GM21423 (cell line): ENCODE results near the gene ARL6IP5.

Experiments used
- ATAC-seq: cut with Tn5 transposase; IDR thresholded peaks from one replicate; pipeline ENCODE4 v1.9.1; 2021; ENCODE audit warnings: mild to moderate bottlenecking, moderate library complexity; ENCODE audit not compliant: unreplicated experiment

ARL6IP5 gene, protein sequence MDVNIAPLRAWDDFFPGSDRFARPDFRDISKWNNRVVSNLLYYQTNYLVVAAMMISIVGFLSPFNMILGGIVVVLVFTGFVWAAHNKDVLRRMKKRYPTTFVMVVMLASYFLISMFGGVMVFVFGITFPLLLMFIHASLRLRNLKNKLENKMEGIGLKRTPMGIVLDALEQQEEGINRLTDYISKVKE

DNA sequence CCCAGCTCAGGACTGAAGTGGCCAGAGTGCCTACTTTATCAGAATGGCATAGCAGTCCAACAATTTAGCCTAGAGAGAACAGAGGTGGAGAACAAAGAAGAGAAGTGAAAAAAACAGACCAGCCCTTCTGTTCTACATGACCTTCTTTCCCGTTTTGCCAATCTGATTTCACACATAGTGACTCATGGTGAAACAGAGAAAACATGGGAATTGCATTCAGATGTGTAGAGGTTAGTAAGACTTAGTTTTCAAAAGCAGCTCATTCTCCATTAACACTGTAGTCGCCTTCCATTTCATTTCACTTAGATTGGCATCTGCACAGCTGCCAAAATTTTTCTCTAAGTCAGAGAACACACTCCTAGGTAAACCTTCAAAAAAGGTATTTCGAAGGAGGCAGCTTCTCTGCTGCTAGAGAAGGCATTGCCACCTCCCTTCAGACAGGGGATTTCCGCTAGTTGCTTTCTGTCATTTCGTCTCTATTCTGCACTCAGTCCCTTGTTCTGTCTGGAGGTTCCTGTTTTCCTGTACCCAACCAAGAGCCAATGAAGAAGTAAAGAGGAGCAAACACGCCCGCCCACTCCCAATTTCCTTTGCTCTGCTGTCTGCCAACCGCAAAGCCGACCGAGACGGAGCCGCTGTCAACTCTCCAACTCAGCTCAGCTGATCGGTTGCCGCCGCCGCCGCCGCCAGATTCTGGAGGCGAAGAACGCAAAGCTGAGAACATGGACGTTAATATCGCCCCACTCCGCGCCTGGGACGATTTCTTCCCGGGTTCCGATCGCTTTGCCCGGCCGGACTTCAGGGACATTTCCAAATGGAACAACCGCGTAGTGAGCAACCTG lies at the start of gene ARL6IP5:
ARL6IP5 (plus strand) TSS at position 612 of the 842 bp plus-strand sequence; CDS start at position 723, 111 bp downstream.
- peak; percentile 45 for ATAC-seq

DNA sequence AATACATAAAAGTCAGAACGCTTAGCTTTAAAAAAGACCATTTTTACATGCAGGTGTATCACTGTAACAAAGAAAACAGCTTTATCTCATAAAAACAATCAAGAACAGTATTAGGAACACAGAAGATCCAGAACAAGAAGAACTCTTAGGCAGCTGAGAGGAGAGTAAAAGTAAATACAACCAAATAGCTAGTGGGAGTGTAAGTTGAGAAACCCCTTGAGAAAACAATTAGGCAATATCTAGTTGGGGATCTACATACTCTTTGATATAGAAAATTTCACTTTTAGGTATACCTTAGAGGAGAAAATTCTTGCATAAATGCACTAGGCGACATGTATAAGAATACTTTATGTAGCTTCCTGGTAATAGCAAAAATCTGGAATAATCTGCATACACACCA lies 40.1 kb upstream of the ARL6IP5 start:
- no peak for ATAC-seq

DNA sequence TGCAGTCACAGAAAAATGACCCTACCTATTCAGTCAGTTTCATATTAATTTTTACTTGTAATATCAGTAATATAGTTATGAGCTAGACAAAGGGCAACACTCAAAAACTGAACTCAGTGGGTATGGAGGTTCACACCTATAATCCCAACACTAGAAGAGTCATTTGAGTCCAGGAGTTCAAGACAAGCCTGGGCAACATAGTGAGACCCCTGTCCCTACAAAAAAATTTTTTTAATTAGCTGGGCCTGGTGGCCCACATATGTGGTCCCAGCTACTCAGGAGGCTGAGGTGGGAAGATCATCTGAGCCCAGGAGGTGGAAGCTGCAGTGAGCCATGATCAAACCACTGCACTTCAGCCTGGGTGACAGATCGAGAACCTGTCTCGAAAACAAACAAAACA lies 35.7 kb upstream of the ARL6IP5 start:
- ATAC-seq: no peak

DNA sequence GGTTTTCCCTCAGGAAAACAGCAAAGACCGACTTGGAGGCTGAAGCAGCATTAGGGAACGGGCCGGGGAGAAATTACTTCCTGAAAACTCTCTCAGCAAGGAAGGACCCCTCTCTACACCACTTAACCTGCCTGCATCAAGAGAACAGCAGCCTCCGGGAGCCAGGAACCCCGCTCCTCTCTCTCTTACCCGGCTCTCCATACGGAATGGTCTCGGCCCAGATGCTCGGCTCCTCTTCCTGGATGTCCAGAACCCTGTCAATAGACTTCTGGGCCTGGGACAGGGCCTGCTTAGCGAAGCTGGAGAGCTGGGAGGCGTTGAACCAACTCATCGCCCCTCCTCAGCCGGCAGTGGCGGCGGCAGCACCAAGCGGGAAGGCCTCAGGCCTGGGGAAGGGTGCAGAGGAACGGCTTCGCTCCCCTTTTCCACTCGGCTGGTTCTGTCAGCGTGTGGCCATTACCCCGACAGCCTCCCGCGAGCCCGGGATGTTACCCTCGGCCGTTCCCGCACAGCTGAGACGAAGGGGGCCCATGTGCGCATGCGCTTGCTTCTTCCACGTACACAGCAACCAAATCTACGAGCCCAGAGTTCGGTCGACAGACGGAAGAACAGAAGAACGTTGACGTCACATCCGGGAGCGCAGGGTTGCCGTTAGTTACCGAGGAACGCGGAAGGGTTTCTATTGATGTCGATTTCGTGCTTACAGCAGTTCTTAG lies 32.8 kb upstream of the ARL6IP5 start, which contains the start of gene TMF1:
TMF1 (minus strand) TSS at position 578 of the 716 bp plus-strand sequence; CDS start at position 331, 247 bp downstream.
- peak; percentile 95 for ATAC-seq

DNA sequence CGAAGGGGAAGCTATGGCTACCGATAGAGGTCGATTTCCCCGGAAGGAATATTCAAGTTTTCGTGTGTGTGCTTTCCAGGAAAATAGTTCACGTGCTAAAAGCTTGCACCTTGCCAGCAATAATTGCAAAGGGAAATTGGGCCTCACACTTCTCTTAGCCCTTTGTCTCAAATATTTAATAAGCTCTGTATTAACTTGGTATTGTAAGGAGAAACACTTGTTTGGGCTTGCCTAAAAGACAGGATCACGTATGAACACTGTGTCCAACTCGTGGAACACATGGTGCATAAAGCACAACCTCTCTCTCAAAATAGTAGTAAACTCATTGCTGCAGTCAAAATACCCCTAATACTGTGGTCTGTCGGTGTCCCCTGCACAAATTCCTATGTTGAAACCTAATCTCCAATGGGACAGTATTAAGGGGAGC lies 32.3 kb upstream of the ARL6IP5 start:
- ATAC-seq: peak; percentile 8

DNA sequence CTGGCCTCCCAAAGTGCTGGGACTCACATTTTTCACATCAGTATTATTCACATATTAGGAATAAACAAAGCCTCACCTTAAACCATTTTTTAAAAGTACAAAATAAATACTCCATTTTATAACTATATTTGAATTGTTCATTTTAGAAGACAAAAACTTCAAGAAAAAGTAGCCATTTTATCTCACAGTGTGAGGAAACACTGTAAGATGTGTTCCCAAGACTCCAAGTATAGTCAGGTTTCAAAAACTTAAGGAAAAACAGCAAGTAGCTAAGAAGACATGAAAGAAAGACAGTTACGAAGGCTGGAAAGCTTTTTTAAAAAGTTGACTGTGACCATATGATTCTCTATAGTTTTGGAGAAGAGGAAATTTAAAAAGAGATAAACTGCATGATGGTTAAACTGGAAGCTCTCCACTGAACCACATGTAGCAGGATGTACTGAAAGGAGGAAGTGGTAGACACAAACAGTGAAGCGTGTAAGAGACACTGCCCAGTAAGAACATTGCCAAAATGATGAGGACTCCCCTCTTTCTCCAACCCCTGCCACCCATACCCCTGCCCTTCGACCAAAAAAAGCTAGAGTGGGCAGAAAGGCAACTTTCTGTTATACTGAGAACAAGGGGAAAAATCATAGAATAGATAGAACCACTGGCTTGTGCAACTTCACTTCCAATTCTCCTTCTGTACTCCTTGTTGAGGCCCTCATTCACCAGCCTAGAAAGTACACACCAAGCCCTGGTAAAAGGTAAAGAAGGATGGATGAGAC lies 26.4 kb upstream of the ARL6IP5 start:
- ATAC-seq: peak; percentile 99

DNA sequence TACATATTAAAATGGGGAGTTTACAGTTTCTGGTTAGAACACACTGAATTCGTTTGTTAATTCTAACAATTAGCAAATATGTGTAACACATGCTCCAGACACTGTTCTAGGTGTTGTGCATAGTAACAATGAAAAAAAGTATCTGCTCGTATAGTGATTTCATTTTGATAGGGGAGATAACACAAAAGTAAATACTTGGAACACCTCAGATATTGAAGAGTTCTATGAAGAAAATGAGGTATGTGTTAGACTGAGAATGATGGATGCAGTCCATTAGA lies 25.9 kb upstream of the ARL6IP5 start:
- ATAC-seq: no peak

DNA sequence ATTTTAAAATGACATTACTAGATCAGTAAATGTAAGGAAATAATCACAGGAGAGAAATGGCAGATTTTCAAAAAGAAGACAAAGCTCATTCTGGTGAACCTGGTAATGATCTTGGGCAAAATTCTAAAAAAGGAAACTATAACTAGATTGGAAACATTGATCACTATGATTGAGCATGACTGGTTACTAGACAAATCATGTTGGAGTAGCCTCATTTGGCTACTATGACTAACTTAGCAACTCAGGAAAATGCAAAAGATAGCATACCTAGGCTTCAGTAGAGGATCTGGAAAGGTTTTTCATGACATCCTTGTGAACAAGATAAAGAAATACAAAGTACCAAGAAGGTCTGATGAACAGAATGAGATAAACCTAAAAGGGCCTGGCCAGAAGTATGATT lies 25.0 kb upstream of the ARL6IP5 start:
- no peak for ATAC-seq

DNA sequence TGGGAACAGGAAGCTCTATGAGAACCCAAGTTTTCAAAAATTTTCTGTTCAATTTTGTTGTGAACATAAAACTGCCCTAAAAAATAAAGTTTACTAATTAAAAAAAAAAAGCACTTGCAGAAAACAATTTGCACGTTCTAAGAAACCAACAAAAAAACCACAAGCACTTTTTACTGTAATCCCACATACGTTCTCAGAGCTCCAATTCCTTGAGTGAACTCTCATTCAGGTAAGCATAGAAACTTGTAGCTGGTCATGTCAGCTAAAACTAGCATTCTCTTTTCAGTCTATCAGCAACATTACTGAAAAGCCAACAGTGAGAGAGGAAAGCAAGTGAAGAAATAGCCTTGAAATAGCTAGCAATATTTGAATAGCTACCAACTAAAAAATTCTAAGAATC lies 21.1 kb upstream of the ARL6IP5 start:
- no peak for ATAC-seq

DNA sequence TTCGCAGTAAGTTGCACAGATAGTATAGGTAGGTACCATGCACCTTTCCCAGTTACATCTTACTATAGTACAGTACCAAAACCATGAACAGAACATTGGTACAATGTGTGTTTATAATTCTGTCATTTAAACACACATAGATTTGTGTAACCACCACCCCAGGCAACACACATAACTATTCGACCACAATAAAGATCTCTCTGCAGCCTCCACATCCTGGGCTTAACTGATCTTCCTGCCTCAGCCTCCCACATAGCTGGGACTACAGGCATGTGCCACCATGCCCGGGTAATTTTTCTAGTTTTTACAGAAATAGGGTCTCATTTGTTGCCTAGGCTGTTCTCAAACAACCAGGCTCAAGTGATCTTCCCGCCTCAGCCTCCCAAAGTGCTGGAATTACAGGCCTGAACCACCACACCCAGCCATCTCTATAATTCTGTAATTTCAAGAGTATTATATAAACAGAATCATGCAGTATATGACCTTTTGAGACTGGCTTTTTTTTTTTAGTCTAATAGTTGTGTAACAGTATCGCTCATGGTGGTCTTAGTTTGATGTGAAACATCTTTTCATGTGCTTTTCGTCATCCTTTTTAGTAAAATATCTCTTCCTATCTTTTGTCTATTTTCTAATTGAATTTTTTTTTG lies 19.3 kb upstream of the ARL6IP5 start:
- ATAC-seq: no peak

DNA sequence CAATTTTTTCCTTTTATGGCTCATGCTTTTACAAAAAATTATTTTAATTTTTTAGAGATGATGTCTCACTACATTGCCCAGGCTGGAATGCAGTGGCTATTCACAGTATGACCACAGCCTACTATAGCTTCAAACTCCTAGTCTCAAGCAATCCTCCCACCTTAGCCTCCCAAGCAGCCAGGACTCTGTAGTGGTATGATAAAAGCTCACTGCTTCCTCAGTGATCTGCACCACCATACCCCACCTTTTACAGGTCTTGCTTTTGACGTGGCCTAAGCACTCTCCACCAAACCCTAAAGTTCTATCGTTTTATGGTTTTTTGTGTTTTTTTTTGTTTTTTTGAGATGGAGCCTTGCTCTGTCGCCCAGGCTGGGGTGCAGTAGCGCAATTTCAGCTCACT lies 18.6 kb upstream of the ARL6IP5 start:
- no peak for ATAC-seq

DNA sequence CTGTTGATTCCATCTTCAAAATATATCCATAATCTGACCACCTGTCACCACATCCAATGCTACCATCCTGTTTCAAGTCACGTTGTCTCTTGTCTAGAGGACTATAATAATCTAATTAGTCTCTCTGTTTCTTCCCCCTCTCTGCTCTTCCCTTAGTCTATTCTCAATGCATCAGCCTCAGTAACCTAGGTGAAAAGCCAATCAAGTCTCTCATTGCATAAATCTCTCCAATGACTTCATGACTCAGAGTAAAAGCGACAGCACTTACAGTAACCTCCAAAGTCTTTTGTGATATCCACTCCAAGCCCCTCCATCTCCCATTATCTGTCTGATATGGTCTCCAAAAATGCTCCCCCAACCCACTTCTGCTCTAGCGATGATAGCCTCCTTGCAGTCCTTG lies 11.8 kb upstream of the ARL6IP5 start:
- no peak for ATAC-seq

DNA sequence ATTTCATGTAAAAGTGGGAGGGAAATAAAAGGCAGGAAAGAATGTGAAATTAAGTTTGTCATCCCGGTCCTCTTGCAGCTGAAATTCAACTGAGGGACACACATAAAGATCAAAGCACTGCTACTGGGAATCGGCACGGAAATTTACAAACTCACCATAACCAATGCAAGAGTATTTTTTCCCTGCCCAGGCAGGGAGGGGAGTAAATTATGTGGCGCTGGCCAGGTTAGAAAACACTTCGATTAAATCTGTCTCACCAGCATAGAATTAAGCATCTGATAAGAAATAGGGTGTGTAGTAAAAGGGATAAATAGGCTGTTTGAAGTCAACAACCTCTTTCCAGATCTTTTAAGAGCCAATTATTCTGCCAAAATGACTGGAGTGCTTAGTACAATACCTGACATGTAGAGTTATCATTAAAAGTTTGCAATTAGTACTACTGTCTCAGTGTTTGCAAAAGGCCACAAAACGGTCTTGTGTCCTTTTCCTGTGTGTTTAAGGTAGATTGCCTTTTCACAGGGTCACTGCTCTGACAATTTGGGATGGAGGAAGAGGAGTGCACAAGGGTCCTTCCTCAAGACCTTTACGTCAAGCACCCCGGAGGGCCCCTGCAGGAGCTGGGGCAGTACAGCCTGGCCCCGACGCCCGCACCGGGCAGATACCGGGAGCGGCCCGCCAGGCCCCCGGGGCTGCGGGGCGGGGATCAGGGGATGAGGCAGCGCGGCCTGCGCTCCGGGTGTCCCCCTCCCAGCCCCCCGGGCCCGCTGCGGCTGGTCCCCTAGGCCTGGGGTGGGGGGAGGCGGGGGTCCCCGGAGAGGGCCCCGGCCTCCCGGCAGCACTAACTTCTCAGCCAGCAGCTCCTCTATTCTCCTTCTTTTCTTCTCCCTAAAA lies 5.2 kb upstream of the ARL6IP5 start:
- peak; percentile 9 for ATAC-seq

DNA sequence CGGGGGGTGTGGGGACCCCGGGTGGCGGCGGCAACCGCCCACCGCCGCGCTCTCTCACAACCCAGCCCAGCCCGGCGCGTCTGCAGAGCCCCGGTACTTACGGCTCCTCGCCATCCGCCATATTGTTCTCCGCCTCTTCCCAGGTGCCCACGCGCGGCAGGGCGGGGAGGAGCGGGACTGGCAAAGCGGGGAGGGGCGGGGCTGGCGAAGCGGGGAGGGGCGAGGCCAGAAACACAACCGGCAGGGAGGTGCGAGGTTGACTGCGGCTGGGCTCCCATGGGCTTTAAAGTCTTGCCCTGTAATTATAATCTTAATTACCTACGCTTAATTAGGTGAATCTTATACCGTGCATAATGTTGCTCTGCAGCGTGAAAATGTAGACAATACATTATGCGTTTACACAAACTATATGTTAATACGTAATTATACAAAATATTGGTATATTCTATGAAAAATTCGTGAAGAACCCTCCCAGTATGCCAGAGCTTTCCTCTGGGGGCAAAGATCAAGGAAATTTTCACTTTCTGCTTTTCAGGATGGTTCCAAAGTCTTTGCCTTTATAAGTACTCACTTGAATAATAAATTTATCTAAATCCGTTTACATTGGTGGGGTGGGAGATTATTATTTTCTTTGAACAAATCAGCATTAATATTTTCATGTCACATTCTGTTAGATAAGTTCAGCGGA lies 4.4 kb upstream of the ARL6IP5 start, which contains the start of gene UBA3:
UBA3 (minus strand) TSS at position 133 of the 688 bp plus-strand sequence; CDS start at position 121, 12 bp downstream.
- ATAC-seq: peak; percentile 48

DNA sequence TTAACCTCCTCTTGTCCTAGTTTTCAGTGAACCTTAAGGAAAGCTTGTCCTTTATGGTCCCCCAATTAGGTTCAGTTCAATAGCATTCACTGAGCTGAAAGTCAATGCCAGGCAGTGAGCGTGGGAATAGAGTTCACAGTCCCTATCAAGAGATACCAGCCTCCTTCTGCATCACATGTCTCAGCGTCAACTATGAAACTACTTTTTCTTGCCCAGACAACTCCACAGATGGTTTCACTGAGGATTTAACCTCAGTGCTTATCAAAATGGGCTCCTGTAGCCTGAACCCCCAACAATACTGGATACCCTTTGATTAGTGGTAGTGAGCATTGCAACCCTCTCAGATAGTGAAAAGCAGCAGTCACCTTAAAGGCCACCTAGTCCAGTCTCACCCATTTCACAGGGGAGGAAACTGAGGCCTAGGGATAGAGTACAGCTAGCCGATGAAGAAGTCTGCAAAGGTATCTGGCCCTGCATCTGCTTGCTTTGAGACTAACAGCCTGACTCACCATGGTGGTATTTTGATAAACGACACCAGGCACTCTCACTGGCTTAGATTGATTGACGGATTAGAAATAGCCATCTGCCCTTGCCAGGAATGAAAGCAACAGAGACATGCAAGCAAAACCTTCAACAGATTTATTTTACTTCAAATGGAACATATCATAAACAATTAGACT lies 3.0 kb upstream of the ARL6IP5 start:
- no peak for ATAC-seq

DNA sequence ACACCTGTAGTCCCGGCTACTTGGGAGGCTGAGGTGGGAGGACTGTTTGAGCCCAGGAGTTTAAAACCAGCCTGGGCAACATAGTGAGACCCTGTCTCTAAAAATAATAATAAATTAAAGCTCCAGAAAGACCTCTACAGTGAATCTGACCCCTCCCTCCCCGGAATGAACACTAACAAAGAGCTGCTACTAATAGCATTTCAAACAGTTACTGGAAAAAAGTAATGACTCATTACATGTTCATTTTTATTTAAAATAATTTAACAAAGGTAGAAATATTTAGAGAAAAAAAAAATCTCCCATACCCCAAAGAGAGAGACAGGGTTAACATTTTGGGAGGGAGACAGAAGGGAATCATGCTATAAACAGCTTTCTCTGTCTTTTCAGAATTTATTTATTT lies 2.4 kb upstream of the ARL6IP5 start:
- ATAC-seq: no peak

DNA sequence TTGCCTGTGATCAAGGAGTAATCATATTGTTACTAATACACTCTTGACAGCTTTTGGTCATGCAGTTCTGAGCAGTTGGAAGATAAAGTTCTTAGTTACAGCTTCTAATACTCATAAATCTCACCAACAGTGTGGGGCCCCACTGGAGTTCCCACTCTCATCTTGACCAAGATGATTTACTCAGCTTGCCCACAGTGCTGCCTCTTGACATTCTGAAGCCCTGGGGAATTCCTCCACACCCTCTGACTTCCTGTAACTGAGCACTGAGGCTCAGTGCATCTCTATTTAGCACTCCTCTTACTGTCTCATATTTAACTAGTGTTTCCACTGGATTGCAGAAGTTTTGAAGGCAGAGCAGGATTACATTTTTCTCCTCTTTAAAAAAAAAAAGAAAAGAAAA lies 1.9 kb upstream of the ARL6IP5 start:
- ATAC-seq: peak; percentile 54

DNA sequence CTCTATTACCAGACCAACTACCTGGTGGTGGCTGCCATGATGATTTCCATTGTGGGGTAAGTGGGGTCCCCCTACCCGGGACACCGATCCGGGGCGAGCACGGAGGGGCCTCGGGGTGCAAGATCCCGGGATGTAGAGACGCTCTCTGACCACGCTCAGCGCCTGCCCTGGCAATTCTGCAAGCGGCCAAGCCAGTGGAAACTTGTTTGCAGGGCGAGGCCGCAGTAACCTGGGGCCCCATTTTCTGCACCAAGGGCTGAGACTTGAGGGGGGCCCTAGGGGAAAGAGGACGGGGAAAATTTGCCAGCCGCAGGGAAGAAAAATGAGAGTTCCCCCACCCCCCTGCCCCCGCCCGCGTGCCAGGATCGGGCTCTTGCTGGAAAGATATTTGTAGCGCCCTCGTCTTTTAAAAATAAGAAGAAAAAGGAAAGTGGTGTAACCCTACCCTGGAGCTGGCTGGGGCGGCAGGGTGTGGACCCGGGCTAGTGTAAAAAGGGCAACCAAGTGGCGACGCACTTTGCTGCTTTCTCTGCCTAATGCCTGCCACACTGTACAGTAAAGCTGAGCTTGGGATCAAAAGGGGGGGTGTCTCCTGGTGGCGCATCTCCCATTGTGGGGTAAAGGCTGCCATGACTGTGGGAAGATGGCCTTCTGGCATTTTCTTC lies 563 bp downstream of the ARL6IP5 start:
- ATAC-seq: no peak
